Hematopoietic multipotent progenitor cell treated with erythropoietin and hydrocortisone succinate and interleukin-3 and kit ligand, for 8 days (in vitro differentiated cells): Measurements from ENCODE around the gene WRAP73.

Experiments used
- DNase-seq: peaks from one replicate; pipeline ENCODE4 v3.0.0-alpha.2; 2015

Gene WRAP73

DNA sequence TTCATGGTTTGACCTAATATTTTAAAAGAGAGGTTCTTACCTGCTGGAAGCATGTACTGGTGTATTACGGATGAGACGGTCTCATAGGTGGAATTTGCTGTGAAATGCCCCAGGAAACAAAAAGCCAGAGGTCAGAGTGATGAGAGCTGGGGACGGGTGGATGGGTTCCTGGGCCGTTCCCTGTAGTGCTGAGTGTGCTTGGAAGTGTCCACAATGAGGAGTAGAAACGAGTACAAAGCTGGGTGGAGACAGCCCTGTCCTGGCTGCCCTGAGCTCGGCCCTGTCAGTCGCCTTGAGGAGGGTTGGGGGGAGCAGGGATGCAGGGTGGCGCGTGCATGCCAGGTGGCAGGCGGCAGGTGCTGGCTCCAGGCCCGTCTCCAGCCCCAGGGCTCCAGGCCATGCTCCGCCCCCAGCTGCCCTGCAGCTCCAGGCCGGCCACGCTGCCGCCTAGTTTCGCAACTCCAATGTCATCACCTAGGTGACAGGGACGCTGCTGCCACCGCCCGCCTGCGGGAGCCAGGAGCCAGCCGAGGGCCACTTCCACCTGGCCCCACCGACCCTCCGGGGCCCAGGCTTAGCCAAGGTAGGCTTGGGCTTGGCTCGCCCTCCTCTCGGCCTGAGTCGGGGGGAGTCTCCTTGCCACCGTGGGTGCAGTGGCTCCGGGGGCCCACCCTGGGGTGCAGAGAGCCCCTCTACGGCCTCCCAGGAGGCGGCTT, 18.8 kb upstream of the WRAP73 start:
- no peak for DNase-seq

DNA sequence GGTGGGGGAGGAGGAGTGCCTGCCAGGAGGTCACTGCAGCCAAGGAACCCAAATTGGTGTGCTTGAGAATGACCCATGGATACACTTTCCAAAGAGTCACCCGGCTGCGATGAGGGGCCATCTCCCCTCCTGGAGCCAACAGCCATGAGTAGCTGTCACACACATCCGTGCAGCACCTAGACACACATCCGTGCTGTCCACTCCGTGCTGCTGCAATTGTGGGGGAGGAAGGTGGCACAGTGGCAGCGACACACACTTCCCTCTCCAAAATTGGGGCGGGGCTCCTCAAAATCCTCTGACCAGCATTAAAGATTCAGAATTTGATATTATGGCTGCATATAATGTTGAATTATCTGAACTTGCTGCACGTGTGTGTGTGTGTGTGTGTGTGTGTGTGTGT, 18.2 kb upstream of the WRAP73 start:
- DNase-seq: no peak

DNA sequence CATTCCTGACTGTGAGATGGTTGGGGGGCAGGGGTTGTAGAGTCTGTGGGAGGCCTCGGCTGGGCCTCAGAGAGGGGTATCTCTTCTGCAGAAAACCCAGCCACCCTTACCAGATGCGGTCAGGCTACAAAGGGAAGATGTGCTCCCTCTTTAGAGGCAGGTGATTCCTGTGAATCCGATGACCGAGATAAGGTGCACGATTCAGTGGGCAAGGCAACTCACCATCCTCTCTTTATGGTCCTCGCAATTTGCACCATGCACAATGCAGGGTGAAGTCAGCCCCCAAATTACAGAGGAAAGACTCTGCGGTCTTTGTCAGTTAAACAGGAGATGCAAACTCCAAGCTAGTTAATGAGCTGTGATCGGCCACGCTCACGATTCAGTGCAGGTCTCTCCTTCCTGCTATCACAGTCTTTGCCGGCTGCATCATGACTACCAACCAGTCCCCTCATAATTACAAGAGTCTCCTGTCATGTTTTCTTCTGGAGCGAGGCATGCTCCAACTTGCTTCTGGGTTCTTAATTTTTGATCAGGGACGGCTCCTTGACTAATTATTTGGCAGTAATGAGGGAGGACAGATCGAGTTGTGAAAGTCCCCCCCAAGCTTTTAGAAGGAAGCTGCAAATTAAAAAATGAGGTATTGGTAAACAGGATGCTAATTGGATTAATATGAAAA, 14.9 kb upstream of the WRAP73 start:
- DNase-seq: no peak

DNA sequence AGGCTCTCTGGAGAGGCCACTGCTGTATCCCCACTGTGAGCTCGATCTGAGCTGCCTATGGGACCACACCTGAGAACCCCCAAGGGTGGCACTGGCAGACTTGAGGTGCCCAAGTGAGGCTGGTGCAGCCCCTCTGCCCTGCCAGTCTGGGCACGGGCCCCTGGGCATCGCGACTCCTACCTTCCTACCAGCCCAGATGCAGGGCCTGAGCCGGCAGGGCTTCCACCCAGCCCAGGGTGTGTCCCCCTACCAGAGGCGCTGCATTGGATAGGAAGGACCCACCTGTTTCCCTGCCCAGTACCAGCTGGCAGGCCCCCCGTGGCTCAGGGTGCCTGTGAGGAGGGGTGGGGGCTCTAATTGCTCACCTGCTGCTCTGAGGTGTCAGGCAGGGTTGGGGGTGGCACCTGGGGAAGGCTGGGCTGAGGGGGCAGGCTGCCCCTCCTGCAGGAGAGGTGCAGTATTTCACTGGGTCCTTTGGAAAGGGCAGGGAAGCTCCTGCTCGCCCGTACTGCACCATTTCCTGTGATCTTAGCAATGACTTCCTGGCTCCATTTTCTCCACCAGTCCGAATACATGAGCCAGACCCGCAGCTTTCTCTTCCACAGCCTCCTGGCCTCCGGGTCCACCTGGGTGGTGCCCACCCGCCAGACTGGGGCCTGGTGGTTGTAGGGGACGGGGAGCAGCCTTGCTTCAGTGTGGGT, 14.2 kb upstream of the WRAP73 start:
- no peak for DNase-seq

GRCh38 chr1:3662080-3662671, 12.3 kb upstream of the WRAP73 start:
- no peak for DNase-seq

GRCh38 chr1:3661631-3662030, 11.7 kb upstream of the WRAP73 start:
- DNase-seq: no peak

DNA sequence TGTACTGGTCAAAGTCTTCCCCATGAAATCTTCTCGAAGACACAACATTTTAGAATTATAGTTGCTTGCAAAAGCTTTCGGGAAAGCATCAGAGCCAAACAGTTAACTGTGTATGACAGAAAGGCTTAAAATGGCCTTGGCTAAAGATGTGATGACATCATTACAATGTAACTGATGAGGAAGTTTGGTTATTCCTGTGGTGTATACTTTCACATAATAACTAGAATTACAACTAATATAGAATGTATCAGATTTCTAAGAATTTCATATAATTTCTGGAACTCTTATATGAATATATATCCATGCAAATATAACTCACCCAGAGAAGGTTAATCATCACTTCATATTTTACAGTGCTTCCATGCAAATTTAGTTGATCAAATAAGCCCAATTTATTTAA, 10.8 kb upstream of the WRAP73 start:
- DNase-seq: no peak

GRCh38 chr1:3659093-3659492, 9.2 kb upstream of the WRAP73 start:
- no peak for DNase-seq

DNA sequence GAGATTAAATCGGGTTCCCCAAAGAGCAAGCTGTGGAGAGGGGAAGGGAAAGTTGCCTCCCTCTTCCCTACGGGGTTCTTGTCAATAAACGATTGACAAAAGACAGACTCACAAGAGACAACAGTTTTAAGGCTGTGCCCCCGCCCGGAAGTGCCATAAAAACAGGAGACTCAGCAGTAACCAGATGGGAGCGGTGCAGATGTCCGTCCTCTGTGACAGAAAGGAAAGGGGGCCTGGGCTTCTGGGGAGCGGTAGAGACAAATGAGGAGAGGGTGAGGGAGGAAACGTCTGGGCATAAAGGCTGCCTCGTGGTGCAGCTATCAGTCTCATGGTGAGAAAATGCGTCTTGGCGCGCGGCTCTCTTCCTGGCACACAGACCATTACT, 8.3 kb upstream of the WRAP73 start:
- DNase-seq: no peak

DNA sequence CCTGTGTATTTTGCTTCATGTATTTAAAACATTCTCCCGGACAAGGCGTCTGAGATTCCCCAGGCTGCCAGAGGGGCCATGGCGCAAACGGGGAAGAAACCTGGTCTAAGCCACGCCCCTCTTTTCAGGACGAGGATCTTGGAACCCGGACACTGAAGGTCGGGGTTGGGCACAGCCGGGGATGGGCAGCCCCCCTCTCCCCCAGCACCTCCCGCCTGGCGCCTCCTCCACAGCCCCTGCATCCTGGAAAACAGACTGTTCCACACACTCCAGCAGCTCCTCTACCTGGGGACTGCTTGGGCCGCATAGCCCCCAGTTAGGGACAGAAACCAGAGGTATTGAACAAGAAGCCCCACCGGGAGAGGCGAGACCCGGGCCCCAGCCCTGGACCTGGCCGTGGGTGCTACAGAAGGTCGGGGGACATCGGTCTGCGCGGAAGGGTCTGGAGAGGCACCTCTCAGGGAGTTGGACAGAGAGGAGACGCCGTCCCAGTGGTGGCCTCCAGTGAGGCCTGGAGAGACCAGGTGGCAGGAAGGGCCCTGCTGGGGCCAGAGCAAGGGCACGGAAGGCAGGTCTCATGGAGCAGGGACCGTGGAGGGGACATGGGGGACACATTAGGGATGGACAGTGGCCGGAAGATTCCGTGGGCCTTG, 7.8 kb upstream of the WRAP73 start:
- DNase-seq: no peak

DNA sequence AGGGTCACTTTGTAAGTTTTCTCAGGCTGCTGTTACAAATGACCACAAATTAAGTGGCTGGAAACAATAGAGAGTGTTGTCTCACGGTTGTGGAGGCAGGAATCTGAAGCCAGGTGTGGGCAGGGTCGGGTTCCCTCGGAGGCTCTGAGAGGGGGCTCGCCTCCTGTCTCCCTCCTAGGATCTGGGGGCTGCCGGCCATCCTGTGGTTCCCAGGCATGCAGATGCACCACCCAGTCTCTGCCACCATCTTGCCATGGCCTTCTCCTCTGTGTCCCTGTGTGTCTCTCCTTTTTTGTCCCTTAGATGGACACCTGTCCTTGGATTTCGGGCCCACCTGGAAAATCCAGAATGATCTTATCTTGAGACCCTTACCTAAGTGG, 7.2 kb upstream of the WRAP73 start:
- DNase-seq: no peak

DNA sequence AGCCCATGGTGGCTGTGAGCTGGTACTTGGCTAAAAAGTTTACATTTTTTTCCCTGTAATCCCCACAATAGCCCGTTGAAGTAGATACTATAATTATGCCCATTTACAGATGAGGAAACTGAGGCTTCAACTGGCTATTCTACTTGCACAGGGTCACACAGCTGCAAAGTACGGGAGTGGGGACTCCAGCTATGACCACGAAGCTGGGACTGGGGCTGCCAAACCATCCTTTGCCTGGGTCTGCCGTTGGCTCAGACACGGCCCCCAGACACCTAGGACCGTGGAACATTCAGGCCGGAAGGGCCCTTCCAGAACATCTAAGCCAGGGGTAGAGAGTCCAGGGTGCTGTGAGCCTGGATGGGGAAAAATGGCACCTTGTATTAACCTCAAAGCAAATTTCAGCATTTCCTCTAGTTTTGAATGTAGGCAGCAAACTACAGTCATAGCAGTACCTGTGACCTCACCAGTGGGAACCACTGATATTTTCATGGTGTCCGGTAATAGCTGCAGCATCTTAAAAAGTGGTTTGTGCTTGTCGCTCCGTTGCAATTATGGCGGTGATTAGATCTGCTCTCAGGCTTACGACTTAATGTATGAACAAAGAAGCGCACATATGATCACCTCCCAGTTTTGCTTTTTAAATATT, 6.7 kb upstream of the WRAP73 start:
- no peak for DNase-seq

DNA sequence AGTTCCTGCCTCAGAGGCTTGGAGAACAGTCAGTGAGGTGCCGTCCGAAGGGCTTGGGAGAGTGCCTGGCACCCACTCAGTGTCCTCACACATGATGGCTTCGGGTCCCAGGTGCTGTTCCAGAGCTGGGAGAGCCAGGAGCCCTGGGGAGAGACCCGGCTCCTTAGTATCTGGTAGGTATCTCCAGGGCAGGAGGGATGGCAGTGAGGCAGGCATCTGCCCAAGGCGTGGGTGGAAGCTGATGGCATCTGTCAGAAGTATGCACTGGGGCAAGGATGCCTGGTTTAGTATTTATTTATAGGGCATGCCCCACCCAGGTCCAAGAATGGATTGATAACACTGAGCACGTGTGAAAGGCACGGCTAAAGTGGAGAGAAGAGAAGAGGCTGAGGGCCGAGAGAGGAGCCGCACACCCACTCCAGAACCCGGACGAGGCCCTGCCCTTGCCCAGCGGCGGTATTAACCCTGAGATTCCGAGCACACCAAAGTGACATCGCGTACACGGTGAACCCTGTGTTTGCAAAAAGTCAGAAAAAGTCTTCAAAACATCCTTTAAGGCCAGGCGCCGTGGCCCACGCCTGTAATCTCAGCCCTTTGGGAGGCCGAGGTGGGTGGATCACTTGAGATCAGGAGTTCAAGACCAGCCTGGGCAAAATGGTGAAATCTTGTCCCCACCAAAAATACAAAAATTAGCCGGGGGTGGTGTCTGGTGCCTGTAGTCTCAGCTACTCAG, 4.8 kb upstream of the WRAP73 start:
- no peak for DNase-seq

- DNase-seq: no peak
Measured at GRCh38 chr1:3653286-3653618, 3.3 kb upstream of the WRAP73 start.

GRCh38 chr1:3652548-3653285, 2.8 kb upstream of the WRAP73 start:
- DNase-seq: no peak

DNA sequence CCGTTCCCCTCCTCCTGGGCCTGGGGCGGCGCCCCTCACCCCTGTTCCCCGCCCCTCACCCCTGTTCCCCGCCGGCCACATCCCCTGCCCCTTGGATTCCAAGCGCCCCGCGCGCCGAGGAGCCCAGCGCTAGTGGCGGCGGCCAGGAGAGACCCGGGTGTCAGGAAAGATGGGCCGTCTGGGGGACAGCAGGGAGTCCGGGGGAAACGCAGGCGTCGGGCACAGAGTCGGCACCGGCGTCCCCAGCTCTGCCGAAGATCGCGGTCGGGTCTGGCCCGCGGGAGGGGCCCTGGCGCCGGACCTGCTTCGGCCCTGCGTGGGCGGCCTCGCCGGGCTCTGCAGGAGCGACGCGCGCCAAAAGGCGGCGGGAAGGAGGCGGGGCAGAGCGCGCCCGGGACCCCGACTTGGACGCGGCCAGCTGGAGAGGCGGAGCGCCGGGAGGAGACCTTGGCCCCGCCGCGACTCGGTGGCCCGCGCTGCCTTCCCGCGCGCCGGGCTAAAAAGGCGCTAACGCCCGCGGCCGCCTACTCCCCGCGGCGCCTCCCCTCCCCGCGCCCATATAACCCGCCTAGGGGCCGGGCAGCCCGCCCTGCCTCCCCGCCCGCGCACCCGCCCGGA, 2.1 kb upstream of the WRAP73 start, which contains the start of gene TP73:
Gene TP73, plus strand, starts transcription at position 587 of the 618 bp plus-strand sequence. CDS start 29,850 bp downstream, outside the sequence.
- no peak for DNase-seq

DNA sequence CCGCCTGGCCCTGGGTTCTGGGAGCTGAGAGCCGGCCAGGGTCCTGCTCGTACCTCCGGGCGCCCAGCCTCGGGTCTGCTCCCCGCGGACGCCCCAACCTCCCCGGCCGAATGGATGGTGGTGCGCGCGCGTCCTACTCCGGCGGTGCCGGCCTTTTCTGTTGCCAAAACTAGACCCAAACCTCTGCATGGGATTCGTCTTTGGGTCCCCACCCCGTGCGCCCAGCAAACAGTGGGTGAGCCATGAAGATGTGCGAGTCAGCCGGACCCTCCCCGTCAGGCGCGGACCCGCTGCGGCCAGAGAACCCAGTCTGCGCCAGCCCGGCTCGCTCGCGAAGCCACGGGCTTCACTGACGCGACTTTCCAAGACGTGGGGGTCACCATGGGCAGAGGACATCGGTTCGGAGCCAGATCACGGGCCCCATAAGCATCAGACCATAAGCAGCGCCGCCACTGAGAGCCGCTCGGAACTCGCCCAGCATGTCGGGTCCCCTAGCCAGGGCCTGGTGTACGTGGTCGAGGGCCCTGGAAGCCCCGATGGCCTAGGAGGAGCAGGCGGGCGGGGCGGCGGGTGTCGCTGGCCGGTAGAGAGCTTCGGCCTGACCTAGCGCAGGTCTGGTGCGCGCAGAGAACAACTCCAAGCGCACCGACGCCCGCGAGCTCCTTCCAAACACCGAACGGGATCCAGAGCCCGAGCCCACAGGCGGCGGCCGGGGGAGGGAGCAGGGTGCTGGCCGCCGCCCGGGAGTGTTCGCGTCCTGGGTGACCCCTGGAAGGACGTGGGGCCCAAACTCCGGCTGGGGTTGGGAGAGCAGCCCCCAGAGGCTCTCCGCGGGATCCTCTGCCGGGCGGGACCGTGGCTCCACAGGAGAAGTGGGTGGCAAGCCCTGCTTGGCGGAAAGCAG, 1.4 kb upstream of the WRAP73 start:
- no peak for DNase-seq

DNA sequence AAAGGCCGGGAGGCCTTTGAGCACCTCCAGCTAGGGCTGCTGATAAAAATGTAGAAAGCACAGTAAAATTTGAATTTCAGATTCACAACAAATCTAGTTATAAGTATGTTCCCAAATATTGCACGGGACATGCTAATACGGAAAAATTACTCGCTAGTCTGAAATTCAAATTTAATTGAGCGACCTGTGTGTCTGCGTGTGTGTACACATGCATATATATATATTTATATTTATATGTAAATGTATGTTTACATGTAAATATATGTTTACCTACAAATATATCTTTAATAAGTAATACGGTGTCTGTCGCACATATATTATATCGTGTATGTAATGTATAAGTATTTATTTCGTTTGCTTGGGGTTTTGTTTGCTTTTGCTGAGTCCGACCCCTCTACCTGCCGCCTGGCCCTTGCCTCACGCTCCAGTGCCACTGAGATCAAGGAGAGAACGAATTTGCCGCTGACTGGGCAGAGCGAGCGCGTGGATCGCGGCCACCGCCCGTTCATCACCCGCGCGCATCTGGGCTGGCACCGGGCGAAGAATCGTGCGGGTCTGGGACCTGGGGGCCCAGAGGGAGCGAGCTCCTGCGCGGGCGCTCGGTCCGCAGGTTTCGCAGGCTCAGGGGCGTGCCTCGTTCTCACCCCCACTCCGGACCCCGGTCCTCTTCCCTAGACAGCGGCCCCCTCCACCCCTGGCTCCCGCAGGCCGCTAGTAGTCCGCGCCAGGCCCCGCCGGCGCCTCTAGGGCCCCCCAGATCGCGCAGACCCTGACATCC, 534 bp upstream of the WRAP73 start:
- DNase-seq: no peak

DNA sequence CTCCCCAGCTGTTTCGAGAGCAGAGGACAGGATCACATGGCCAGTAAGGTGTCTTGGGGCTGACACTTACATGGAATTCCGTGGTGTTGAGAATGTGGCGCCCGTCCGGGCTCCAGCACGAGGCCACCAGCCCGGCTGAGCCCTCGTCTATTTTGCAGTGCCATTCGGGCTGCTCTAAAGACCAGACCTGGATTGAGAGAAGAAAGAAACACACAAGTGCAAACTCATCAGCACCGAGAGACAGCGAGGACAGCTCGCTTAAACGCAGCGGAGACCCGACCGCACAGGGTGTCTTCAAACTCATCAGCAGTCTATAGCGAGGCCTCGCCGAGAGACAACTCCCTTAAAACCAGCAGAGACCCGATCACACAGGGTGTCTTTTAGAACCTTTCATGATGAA, 3.3 kb downstream of the WRAP73 start:
- no peak for DNase-seq
